ENCODE data around the gene SLC1A4.

SLC1A4 gene

DNA sequence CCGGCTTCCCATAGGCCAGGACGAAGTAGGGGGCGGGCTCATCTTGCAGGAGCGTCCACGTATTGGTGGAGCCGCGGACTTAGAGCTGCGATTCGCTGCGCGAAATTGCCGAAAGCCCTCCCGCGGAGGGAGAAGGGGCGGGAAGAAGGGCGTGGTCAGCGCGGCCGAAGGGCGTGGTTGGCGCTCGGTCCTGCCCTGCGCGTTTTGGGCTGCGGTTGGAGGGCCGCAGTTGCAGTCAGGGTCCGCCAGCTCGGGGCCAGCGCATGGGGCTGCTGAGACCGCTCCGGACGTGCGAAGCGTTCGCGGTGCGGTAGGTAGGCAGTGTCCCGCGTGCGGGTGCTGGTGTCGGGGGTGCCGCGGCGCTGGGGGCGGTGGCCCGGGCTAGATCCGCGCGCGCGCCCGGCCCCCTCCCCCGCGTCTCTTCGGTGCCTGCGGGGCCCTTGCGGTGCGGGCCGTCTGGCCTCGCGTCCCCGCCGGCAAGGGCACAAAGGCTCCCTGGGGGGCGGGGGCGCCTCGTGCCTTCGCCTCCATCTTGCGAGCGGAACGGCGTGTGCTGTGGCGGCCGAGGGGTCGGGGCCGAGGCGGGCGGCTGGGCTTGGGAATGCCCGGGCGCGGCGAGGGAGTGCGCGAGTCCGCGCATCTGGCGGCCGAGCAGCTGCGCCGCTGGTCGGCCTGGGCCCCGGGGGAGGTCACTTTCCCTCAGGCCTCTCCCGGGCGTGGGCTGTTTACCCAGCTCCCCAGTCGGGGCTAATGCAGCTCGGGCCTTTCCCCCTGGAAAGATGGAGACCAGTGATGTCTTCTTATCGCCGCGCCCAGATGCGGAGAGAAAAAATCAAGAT, 67.2 kb downstream of the SLC1A4 start, which contains the start of gene CEP68:
Gene CEP68 (plus strand): TSS at position 202 of the 839 bp plus-strand sequence. CDS start 13,029 bp downstream, outside the sequence.
- TF ChIP-seq, protein P1, sequence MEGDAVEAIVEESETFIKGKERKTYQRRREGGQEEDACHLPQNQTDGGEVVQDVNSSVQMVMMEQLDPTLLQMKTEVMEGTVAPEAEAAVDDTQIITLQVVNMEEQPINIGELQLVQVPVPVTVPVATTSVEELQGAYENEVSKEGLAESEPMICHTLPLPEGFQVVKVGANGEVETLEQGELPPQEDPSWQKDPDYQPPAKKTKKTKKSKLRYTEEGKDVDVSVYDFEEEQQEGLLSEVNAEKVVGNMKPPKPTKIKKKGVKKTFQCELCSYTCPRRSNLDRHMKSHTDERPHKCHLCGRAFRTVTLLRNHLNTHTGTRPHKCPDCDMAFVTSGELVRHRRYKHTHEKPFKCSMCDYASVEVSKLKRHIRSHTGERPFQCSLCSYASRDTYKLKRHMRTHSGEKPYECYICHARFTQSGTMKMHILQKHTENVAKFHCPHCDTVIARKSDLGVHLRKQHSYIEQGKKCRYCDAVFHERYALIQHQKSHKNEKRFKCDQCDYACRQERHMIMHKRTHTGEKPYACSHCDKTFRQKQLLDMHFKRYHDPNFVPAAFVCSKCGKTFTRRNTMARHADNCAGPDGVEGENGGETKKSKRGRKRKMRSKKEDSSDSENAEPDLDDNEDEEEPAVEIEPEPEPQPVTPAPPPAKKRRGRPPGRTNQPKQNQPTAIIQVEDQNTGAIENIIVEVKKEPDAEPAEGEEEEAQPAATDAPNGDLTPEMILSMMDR (IDR thresholded peaks at IDR 0.05), result no peak

DNA sequence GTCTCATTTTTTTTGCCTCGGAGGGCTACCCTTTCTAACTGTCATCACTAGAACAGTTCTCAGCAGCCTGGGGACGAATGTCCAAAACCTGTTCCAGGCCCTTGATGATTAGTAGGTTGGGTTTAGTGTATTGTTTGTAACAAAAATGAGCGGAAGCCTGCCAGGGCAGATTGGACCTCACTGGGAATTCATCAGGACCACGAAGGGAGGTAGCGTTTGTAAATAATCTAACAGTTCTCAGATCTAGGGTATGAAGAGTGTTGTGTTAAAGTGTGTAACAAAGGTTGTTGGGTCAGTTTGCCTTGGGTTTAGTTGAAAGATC, 67.8 kb downstream of the SLC1A4 start:
- TF ChIP-seq, protein P1 (IDR thresholded peaks at IDR 0.05), result no peak

DNA sequence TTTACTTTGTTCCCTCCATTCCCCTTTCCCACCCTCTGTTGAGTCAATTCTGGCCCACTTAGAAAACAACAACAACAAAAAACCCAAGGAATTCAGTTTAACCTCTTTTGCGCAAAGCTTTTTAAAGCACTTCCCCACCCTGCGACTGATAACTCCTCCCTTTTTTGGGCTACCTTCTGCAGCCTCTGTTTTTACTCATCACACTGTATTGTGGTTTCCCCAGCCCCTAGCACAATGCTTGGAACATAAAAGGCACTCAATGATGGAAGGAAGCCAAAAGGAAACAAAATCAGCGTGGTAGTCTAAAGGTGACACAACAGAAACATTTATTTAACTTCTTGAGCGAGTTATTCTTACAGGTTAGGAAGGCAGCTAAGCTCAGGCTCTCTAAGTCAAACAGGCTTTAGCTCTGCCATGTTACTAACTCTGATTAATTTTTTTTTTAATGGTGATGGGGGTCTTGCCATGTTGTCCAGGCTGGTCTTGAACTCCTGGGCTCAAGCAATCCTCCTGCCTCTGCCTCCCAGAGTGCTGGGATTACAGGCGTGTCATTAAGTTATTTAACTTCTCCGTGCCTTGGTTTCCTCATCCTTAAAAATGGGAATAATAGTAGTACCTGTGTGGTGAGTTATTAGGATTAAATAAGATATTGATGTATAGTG, 68.3 kb downstream of the SLC1A4 start:
- TF ChIP-seq, protein P1 (IDR thresholded peaks at IDR 0.05), result no peak

GRCh38 chr2:65059071-65059470, 69.9 kb downstream of the SLC1A4 start:
- TF ChIP-seq, protein P1 (IDR thresholded peaks at IDR 0.05), result no peak

GRCh38 chr2:65061146-65061909, 72.1 kb downstream of the SLC1A4 start:
- TF ChIP-seq, protein P1 (IDR thresholded peaks at IDR 0.05), result no peak

GRCh38 chr2:65061910-65062339, 72.7 kb downstream of the SLC1A4 start:
- TF ChIP-seq, protein P1 (IDR thresholded peaks at IDR 0.05), result no peak
